PC-9 (cell line): ENCODE results near the gene GRM7.

Experiments used
- CTCF ChIP-seq: fragments of 200-600 bp; sonication (generic); conservative IDR thresholded peaks from 2 replicates; pipeline ENCODE4 v1.6.1; 2017; ENCODE audit warnings: mixed run types, antibody characterized with exemption, mild to moderate bottlenecking, moderate library complexity
- EZH2 ChIP-seq: fragments of 200-600 bp; sonication (generic); IDR thresholded peaks from 2 replicates; pipeline ENCODE4 v1.8.0; 2017; ENCODE audit warnings: antibody characterized with exemption, low read depth

GRCh38 chr3:7171493-7171892, 310.6 kb downstream of the GRM7 start:
- TF ChIP-seq CTCF, result no peak
- TF ChIP-seq EZH2, result no peak
